GM19324 (cell line): ENCODE results near the gene MIDN.

Experiments
- ATAC-seq: cut with Tn5 transposase; IDR thresholded peaks from one replicate; pipeline ENCODE4 v1.9.1; 2021; ENCODE audit warnings: mild to moderate bottlenecking, moderate library complexity; ENCODE audit not compliant: unreplicated experiment, low FRiP score

The MIDN gene

DNA sequence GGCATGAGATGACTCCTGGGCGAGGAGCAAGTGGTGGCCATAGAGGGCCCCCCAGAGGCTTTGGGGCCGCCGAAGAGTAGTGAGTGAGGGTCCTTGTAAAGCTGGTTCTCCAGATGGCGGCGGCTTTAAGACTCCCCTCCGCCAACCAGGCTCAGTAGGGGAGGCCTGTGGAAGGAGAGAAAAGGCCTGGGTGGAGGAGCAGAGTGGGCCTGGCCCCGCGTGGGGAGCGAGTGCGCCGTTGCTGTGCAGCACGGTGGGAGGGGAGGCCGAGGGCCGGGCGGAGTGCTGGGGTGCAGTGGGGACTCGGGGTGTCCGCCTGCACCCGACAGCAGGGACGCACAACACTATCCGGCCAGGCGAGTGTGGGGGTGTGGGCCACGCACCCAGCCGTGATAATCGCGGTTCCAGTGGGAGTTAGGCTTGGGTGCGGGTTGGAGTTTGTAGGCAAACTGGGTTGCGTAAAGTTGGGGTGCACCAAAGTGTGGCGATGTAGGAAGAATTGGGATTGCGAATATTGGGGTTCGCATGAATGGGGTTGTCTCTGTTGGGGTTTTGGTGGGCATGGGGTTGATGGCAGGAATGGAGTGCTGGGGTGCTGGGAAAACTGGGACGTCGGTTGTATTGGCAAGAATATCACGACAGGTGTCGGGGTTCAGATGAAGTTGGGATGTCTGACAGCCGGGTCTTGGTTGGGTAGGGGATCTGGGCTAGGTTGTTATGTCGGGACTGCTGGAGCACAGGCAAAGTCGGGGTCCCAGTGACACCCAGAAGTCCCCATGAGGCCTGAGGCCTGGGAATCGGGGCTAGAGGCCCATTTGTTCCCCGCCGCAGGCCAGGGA is 20.1 kb downstream of the MIDN start:
- ATAC-seq, result no peak

DNA sequence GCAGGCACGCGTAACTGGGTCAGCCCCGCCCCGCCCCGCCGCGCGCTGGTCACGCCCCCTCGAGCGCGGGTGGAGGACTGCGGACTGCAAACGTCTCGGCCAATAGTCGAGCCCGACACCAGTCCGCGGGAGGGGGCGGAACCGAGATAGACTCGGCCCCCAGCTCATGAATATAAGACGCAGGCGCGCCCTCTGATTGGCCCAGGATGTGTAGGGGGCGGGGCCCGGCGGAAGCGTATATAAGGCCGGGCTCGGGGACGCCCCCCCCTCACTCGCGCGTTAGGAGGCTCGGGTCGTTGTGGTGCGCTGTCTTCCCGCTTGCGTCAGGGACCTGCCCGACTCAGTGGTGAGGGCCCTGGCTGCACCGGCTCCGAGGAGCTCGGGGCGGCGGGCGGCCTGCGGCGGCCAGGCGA is 20.7 kb downstream of the MIDN start, which contains the start of gene CIRBP:
CIRBP (plus strand) TSS at position 268 of the 413 bp plus-strand sequence. CDS start 1,602 bp downstream, outside the sequence.
- ATAC-seq, result peak; percentile 57

DNA sequence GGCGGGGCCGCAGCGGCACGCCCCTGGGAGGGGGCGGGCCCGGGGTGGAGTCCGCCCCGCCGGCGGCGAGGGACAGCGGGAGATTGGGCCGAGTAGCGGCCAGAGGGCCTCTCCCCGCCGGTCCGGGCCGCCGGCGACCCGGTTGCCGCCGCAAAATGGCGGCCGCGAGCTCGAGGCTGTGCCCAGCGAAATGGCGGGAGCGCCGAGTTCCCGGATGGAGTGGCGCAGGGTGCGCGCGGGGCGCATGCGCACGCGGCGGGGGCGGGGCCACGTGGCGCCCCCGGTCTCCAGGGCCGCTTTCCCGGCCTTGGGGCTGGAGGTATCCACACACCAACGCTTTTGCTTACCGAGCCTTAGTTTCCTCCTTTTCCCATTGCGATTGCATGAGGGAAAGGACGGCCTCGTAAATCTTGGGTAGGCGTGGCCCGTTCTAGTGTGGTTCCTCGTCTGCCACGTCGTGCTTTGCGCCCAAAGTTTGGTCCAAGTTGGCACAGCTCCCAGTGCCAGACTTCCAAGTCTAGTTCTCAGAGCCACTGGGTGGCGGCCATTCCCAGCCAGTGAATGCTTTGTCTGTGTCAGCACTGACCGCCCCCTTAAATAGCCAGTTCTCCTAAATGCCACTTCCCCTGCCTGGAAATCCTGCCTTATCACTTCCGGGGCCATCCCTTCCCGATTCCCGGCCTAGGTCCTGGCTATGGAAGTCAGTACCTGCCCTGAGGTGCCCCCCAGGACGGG is 21.3 kb downstream of the MIDN start:
- ATAC-seq, result peak; percentile 40

DNA sequence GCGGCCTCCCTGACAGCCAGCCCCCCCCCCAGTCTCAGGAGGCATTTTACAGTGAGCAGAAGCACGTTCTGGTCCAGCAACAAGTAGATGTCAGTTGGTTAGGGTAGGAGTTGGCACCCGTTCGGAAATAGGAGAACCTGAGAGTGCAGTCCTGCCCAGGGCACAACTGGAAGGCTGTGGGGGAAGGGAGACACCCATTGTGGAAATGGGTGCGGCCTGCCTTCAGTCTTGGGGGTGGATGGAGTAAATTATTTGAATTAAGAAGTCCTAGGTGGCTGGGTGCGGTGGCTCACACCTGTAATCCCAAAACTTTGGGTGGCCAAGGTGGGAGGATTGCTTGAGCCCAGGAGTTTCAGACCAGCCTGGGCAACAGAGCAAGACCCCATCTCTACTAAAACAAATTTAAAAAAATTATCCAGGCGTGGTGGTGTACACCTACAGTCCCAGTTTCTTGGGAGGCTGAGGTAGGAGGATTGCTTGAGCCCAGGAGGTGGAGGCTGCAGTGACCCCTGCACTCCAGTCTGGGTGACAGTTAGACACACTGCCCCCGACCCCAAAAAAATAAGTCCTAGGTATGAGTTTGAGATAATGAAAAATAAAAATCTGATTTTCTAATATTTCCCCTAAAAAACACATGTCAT is 21.9 kb downstream of the MIDN start:
- ATAC-seq, result no peak

DNA sequence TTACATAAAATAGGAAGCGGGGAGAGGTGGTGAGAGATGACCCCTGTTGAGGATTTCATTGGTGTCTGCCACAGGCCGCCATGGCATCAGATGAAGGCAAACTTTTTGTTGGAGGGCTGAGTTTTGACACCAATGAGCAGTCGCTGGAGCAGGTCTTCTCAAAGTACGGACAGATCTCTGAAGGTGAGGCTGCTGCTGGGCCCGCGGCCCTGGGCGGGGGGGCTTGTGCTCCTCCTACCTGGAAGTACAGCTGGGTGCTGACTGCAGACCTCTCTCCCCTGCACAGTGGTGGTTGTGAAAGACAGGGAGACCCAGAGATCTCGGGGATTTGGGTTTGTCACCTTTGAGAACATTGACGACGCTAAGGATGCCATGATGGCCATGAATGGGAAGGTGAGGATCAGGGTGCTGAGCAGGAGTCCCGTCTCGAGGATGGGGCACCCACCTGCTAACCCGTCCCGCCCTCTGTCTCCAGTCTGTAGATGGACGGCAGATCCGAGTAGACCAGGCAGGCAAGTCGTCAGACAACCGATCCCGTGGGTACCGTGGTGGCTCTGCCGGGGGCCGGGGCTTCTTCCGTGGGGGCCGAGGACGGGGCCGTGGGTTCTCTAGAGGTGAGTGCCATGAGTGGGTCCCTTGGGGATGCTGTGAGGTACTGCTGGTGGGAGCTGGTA is 22.6 kb downstream of the MIDN start:
- ATAC-seq, result no peak

DNA sequence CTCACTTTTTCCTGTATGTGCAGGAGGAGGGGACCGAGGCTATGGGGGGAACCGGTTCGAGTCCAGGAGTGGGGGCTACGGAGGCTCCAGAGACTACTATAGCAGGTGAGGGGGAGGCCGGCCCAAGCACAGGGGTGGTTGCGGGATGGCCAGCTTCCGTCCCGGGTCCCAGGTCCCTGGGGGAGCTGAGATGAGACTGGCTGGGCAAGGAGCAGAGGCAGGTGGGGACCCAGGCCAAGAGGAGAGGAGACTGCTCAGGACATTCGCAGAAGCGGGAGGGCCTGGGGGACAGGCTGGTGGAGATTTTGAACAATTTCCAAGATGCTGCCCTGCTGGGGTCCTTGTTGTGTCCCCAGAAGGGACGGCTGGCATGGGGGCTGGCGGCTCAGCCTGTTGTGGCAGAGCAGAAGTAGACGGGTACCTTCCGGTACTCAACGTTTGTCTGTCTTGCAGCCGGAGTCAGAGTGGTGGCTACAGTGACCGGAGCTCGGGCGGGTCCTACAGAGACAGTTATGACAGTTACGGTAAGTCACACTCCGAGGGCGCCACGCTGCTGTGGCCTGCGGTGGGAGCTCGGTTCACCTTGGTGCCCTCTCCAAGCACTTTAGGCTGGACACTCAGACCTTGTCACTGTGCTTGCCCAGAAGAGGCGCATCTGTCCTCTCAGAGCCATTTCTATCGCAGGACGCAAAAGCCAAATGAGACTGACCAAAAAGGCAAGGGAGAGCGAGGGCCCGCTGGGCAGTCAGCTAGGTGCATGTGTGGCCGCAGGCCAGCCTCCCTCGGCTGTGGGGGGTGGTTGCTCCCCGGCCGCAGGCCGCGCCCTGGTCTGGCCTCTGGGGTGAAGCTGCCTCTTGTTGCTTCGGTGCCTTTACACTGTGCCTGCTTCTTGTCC is 23.4 kb downstream of the MIDN start:
- no peak for ATAC-seq

DNA sequence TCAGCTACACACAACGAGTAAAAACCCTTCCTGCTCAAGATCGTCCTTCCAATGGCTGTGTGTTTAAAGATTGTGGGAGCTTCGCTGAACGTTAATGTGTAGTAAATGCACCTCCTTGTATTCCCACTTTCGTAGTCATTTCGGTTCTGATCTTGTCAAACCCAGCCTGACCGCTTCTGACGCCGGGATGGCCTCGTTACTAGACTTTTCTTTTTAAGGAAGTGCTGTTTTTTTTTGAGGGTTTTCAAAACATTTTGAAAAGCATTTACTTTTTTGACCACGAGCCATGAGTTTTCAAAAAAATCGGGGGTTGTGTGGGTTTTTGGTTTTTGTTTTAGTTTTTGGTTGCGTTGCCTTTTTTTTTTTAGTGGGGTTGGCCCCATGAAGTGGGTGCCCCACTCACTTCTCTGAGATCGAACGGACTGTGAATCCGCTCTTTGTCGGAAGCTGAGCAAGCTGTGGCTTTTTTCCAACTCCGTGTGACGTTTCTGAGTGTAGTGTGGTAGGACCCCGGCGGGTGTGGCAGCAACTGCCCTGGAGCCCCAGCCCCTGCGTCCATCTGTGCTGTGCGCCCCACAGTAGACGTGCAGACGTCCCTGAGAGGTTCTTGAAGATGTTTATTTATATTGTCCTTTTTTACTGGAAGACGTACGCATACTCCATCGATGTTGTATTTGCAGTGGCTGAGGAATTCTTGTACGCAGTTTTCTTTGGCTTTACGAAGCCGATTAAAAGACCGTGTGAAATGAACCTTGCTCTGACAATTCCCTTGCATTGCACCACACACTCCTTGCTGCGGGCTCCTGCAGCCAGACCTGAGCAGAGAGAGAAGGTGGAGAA is 24.3 kb downstream of the MIDN start:
- no peak for ATAC-seq

DNA sequence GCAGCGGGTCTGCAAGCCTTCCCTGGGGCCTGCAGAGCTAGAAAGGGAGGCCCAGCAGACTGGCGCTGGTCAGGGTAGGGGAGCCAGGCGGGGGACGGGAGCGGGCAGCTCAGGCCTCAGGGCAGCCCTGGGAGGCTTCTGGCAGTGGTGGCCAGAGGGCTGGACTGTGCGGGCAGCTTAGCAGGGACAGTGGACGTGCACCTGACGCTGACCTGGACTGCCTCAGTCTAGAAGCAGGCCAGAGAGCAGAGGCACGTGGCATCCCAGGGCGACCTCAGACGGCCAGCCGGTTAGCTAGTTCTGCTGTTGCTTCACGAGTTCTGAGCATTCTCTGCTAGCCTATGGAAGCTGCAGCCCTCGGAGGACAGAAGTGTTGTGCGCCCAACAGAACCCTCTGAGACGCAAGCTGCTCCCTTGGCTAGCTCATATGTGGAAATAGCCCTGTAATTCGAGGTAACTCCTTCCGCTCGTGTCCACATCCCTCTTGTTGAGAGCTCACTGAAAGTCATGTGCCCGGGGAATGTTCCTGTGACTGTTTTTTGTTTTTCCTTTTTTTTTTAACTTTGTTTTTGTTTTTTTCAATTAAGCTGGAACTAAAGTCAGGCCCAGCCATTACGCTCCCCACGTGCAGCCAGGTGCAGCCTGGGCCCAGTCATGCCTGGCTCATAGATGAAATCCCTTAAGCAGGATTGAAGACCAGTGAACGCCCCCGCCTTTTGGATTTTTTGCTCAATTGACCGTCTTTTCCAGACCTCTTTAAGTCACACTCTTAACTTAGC is 25.1 kb downstream of the MIDN start:
- no peak for ATAC-seq

DNA sequence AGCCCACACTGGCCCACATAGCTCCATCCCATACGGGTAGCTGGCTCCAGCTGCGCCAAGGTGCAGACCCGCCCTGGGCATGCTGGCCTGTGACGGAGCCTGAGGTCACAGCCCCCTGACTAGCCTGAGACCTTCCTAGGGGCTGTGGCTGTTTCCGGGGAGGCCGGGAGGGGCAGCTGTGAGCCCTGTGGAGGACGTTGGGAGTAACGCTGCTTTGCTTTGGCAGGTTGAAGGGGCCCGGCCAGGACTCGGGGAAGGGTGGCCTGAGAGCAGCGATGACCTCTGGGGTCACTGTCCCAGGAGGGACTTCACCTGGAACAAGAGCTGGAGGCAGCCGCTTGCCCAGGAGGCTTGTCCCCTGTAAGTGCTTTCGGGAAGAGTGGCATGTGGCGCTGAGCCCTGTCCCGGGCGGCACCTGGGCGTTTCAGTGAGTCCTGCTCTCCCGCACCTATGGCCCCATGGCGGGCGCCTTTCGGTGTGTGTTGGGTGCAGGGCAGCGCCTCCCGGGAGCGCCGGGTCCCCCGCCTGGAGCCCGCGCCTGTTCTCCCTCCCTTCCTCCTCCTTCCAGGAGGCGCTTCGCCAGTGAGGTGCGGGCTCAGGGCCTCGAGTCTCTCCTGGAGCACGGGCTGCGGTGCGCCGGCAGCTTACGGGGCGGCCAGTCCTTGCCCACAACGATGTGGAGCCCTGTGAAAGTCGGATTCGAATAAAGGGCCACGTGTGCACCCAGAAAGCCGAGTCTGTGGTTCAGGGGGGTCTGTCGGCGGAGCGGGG is 25.9 kb downstream of the MIDN start:
- ATAC-seq, result no peak

DNA sequence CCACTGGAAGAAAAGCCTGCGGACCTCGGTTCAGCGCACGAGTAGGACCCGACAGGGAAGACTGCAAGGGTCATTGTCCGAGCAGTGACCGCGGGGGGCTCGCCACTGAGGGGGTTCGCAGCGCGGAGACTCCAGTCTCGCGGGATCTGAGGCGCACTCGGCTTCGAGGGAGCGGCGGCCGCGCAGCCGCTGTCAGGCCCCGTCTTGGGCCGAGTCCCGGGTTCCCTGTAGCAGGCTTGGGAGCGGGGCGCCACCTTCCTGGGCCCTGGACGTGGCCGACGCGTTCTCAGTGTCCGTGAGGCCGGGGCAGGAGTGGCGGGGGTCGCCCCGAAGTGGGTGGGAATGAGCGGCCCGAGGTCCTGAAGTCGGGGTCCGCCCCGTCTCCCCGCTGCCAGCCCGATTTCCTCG is 26.5 kb downstream of the MIDN start:
- no peak for ATAC-seq

DNA sequence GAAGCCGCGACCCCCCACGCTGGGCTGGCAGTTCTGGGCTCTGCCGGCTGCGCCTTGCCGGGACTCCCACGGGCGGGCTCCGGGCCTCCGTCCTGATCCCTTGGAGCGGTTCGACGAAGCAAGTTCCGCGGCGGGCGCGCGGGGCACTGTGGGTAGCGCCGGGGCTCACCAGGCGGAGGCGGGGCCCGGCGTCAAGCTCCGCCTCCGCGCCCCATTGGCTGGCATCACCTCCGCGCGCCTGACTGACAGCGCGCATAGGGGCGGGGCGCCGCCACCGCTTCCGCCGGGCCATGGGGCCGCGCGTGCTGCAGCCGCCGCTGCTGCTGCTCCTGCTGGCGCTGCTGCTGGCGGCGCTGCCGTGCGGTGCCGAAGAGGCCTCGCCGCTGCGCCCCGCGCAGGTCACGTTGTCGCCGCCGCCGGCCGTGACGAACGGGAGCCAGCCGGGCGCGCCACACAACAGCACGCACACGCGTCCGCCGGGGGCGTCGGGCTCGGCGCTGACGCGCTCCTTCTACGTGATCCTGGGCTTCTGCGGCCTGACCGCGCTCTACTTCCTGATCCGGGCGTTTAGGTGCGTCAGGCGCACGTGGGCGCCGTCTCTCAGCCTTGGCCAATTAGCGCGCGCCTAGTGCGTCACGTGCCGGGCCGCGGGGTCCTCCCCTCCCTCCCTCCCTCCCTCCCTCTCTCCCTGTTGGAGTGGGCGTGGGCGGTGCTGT is 27.0 kb downstream of the MIDN start, which contains the start of gene FAM174C:
FAM174C (plus strand) TSS at position 271 of the 716 bp plus-strand sequence; CDS start at position 291, 20 bp downstream.
- ATAC-seq, result peak; percentile 78

DNA sequence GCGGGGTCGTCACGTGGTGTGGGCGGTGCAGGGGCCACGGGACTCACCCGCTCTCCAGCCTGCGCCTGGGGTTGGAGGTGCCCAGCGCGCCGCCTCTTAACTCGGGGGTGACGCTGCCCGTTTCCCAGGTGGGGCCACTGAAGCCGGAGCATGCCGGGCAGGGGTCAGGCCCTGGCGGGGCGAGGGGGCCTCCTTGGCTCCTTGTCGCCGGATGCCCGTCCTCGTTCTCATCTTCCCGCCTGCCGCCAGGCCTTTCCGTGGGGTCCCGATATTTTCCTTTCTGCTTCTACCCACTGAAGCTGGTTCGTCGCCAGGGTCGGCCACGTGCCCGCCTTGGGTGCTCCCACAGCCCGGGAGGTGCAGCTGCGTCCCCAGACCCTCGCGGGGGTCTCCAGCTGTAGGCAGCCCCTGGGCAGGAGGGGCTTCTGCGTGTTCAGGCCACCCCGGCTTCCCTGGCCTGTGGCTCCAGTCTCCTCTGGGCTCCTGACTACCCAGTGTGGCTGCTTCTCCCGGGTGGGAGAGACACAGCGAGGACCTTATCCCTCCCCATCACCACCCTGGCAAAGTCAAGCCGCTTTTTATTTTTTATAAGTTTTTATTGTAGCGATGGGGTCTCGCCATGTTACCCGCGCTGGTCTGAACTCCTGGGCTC is 27.7 kb downstream of the MIDN start:
- no peak for ATAC-seq

DNA sequence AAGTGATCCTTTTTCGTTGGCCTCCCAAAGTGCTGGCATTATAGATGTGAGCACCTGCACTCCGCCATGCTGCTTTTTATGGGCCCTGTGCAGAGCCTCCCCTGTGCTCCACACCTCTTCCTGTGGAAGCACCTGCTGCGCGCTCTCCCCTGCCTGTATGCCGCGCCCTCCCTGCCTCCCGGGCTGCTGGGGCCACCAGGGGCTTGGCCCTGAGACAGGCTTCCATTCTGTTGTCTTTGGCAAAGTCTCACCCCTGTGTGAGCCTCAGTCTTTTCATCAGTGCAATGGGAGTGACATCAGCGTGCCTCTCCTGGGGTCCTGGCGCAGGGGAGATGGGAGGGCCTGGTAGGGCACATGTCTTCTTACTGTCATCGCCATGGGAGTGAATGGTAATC is 28.2 kb downstream of the MIDN start:
- no peak for ATAC-seq

DNA sequence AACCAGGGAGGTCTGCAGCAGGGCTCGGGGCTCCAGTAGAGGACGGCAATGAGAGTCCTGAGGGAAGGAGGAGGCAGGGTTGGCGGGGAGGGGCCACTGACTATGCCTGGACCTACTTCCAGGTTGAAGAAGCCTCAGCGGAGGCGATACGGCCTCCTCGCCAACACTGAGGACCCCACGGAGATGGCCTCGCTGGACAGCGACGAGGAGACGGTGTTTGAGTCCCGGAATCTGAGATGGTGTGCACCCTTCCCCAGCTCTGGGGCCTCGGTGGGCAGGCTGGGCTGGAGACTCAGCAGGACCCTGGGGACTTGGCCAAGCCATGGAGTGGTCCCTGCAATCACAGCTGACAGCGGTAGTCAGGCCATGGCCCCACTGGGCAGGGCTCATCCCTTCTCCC is 28.7 kb downstream of the MIDN start:
- ATAC-seq, result no peak

DNA sequence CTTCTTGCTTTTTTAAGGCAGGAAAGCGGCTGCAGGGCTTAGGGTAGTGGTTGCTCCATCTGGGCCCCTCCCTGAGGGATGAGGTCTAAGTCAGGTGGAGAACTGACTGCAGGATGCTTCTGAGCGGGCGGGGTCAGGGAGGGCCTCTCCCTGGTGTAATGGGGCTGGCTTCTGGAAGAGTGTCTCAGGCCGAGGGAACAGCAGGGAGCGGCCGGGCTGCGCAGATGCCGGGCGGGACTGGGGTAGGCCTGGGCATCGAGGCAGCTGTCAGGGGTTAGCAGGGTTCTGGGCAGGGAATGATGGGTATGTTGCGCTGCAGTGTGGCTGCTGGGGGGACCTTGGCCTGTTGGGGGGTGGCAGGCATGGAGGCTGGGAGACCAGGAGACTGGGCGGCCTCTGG is 29.7 kb downstream of the MIDN start:
- ATAC-seq, result no peak
